Karpas-422 (cell line): Measurements from ENCODE around the gene SUCLG1. TPM values are rescaled to one million over a fixed set of nuclear protein-coding genes. Genes with fewer than 3 reads are reported as not detected.

Experiments used
- DNase-seq: peaks from one replicate; pipeline ENCODE4 v3.0.0-alpha.2; 2015
- H2AFZ ChIP-seq: fragments of 200-600 bp; sonication (generic); 2 replicates; pipeline ENCODE4 v1.6.1; 2014; ENCODE audit warnings: antibody characterized with exemption, low read length, mixed read lengths
- H3K27ac ChIP-seq: fragments of 200-600 bp; sonication (generic); 2 replicates; pipeline ENCODE4 v1.5.1; 2014; ENCODE audit warnings: mild to moderate bottlenecking, low read length, moderate library complexity
- H3K27me3 ChIP-seq: fragments of 200-600 bp; sonication (generic); 2 replicates; pipeline ENCODE4 v1.6.1; 2014; ENCODE audit warnings: low read length, mixed read lengths
- H3K36me3 ChIP-seq: fragments of 200-600 bp; sonication (generic); 2 replicates; pipeline ENCODE4 v1.6.1; 2014; ENCODE audit warnings: low read length, mixed read lengths; ENCODE audit not compliant: insufficient read depth
- H3K4me1 ChIP-seq: fragments of 200-600 bp; sonication (generic); 2 replicates; pipeline ENCODE4 v1.6.1; 2014; ENCODE audit warnings: mild to moderate bottlenecking, low read length, mixed read lengths
- H3K4me2 ChIP-seq: fragments of 200-600 bp; sonication (generic); 2 replicates; pipeline ENCODE4 v1.6.1; 2014; ENCODE audit warnings: low read length, low read depth, mild to moderate bottlenecking; ENCODE audit not compliant: poor library complexity, severe bottlenecking
- H3K4me3 ChIP-seq: fragments of 200-600 bp; sonication (generic); 2 replicates; pipeline ENCODE4 v1.5.1; 2014; ENCODE audit warnings: mild to moderate bottlenecking, antibody characterized with exemption, low read length, mixed read lengths
- H3K79me2 ChIP-seq: fragments of 200-600 bp; sonication (generic); 2 replicates; pipeline ENCODE4 v1.6.1; 2014; ENCODE audit warnings: mild to moderate bottlenecking, low read length, mixed read lengths
- H3K9ac ChIP-seq: fragments of 200-600 bp; sonication (generic); 2 replicates; pipeline ENCODE4 v1.6.0; 2014; ENCODE audit warnings: low read length
- H3K9me2 ChIP-seq: fragments of 200-600 bp; sonication (generic), shearing (Covaris generic); replicated peaks from 2 replicates; pipeline ENCODE4 v1.6.0; 2014; ENCODE audit warnings: mild to moderate bottlenecking, low read length, moderate library complexity; ENCODE audit not compliant: insufficient read depth
- H3K9me3 ChIP-seq: fragments of 300-700, 200-600 bp; sonication (generic); 2 replicates; pipeline ENCODE4 v1.6.1; 2014; ENCODE audit warnings: low read length, mixed read lengths
- H4K20me1 ChIP-seq: fragments of 200-600 bp; sonication (generic); 2 replicates; pipeline ENCODE4 v1.6.1; 2014; ENCODE audit warnings: mild to moderate bottlenecking, antibody characterized with exemption, low read length, low read depth; ENCODE audit not compliant: insufficient read depth
- total RNA-seq: library from RNA; depleted of rRNA; stranded (reverse); fragments of >200 nt; shearing (Covaris generic); gene quantifications from 2 replicates; pipeline ENCODE4 v1.2.3, GENCODE V29; 2014; ENCODE audit warnings: low replicate concordance

The SUCLG1 gene
- total RNA-seq, 1 experiment from 2014 or later: 148 TPM

- Histone ChIP-seq H4K20me1 (no peaks in the 10 kb centered on the region), H3K79me2 (no peaks in the 10 kb centered on the region), H3K9me3 (no peaks in the 10 kb centered on the region), H3K36me3 (no peaks in the 10 kb centered on the region), H3K4me3 (no peak overlapping the region), H3K9ac (no peak overlapping the region), H2AFZ (no peak overlapping the region), H3K9me2 (no peaks in the 10 kb centered on the region), H3K4me1 (peaks cover 9% of the 10 kb centered on the region), H3K27ac (no peak overlapping the region), H3K27me3 (no peaks in the 10 kb centered on the region), H3K4me2 (no peak overlapping the region)
- DNase-seq: no peak
These were observed 32.7 kb upstream of the SUCLG1 start for GRCh38 chr2:84491741-84492140.

- no peaks in the 10 kb centered on the region for H3K9me2 ChIP-seq
- H3K9ac ChIP-seq: no peak overlapping the region
- no peak overlapping the region for H2AFZ ChIP-seq
- H3K4me3 ChIP-seq: no peak overlapping the region
- H3K9me3 ChIP-seq: no peaks in the 10 kb centered on the region
- DNase-seq: no peak
- peaks cover 9% of the 10 kb centered on the region for H3K4me1 ChIP-seq
- no peaks in the 10 kb centered on the region for H4K20me1 ChIP-seq
- H3K27ac ChIP-seq: no peak overlapping the region
- no peaks in the 10 kb centered on the region for H3K79me2 ChIP-seq
- no peak overlapping the region for H3K4me2 ChIP-seq
- H3K27me3 ChIP-seq: no peaks in the 10 kb centered on the region
- H3K36me3 ChIP-seq: no peaks in the 10 kb centered on the region
These were observed 32.2 kb upstream of the SUCLG1 start for GRCh38 chr2:84491256-84491655.

- H4K20me1 ChIP-seq: no peaks in the 10 kb centered on the region
- no peaks in the 10 kb centered on the region for H3K27me3 ChIP-seq
- no peak overlapping the region for H3K4me3 ChIP-seq
- H3K9me3 ChIP-seq: no peaks in the 10 kb centered on the region
- no peak overlapping the region for H2AFZ ChIP-seq
- no peak overlapping the region for H3K4me2 ChIP-seq
- no peak for DNase-seq
- no peaks in the 10 kb centered on the region for H3K4me1 ChIP-seq
- no peak overlapping the region for H3K9ac ChIP-seq
- no peaks in the 10 kb centered on the region for H3K9me2 ChIP-seq
- no peaks in the 10 kb centered on the region for H3K79me2 ChIP-seq
- no peak overlapping the region for H3K27ac ChIP-seq
- H3K36me3 ChIP-seq: no peaks in the 10 kb centered on the region
These were observed 28.4 kb upstream of the SUCLG1 start for GRCh38 chr2:84487298-84487996.

- H3K4me1 ChIP-seq: no peaks in the 10 kb centered on the region
- no peaks in the 10 kb centered on the region for H3K36me3 ChIP-seq
- no peak overlapping the region for H3K27ac ChIP-seq
These were observed 27.5 kb upstream of the SUCLG1 start for GRCh38 chr2:84486441-84487115.

GRCh38 chr2:84483320-84483719 is 24.2 kb upstream of the SUCLG1 start:
- Histone ChIP-seq H3K4me3 (no peak overlapping the region), H4K20me1 (no peaks in the 10 kb centered on the region), H3K9me3 (no peaks in the 10 kb centered on the region), H3K27ac (no peak overlapping the region), H2AFZ (no peak overlapping the region), H3K4me2 (no peak overlapping the region), H3K9me2 (no peaks in the 10 kb centered on the region), H3K4me1 (no peaks in the 10 kb centered on the region), H3K9ac (no peak overlapping the region), H3K27me3 (no peaks in the 10 kb centered on the region), H3K36me3 (no peaks in the 10 kb centered on the region), H3K79me2 (no peaks in the 10 kb centered on the region)
- DNase-seq: no peak

More at GRCh38 chr2:84486441-84487115, 27.5 kb upstream of the SUCLG1 start:
- H3K4me3 ChIP-seq: no peak overlapping the region
- no peaks in the 10 kb centered on the region for H3K79me2 ChIP-seq
- no peak overlapping the region for H3K9ac ChIP-seq
- H3K9me3 ChIP-seq: no peaks in the 10 kb centered on the region
- H2AFZ ChIP-seq: no peak overlapping the region
- no peak overlapping the region for H3K4me2 ChIP-seq
- no peaks in the 10 kb centered on the region for H3K9me2 ChIP-seq
- DNase-seq: no peak
- H4K20me1 ChIP-seq: no peaks in the 10 kb centered on the region
- no peaks in the 10 kb centered on the region for H3K27me3 ChIP-seq

GRCh38 chr2:84482603-84483002 is 23.5 kb upstream of the SUCLG1 start:
- Histone ChIP-seq H3K79me2 (no peaks in the 10 kb centered on the region), H3K27me3 (no peaks in the 10 kb centered on the region; the same call in 1 of the 2 replicates), H3K9ac (no peak overlapping the region), H3K36me3 (no peaks in the 10 kb centered on the region), H3K4me1 (no peaks in the 10 kb centered on the region), H3K9me2 (no peaks in the 10 kb centered on the region), H3K9me3 (0 out of 2 replicates have a peak, but pooled peaks cover 2% of the 10 kb centered on the region), H4K20me1 (no peaks in the 10 kb centered on the region), H2AFZ (no peak overlapping the region), H3K27ac (no peak overlapping the region), H3K4me3 (no peak overlapping the region), H3K4me2 (no peak overlapping the region)
- DNase-seq: no peak

GRCh38 chr2:84481702-84482101 is 22.6 kb upstream of the SUCLG1 start:
- Histone ChIP-seq H3K4me3 (no peak overlapping the region), H3K36me3 (no peaks in the 10 kb centered on the region), H3K27ac (no peak overlapping the region), H3K9me3 (peaks cover 3% of the 10 kb centered on the region; the same call in 1 of the 2 replicates), H3K9me2 (no peaks in the 10 kb centered on the region), H4K20me1 (no peaks in the 10 kb centered on the region), H3K9ac (no peak overlapping the region), H3K27me3 (no peaks in the 10 kb centered on the region; the same call in 1 of the 2 replicates), H3K4me2 (no peak overlapping the region), H2AFZ (no peak overlapping the region), H3K4me1 (no peaks in the 10 kb centered on the region), H3K79me2 (no peaks in the 10 kb centered on the region)
- DNase-seq: no peak

GRCh38 chr2:84478867-84479266 is 19.8 kb upstream of the SUCLG1 start:
- H4K20me1 ChIP-seq: no peaks in the 10 kb centered on the region
- DNase-seq: no peak
- H3K79me2 ChIP-seq: no peaks in the 10 kb centered on the region
- no peaks in the 10 kb centered on the region for H3K9me2 ChIP-seq
- no peaks in the 10 kb centered on the region for H3K4me1 ChIP-seq
- H3K36me3 ChIP-seq: no peaks in the 10 kb centered on the region
- no peak overlapping the region for H3K27ac ChIP-seq
- H3K9ac ChIP-seq: no peak overlapping the region
- no peak overlapping the region for H2AFZ ChIP-seq
- no peaks in the 10 kb centered on the region; the same call in 1 of the 2 replicates for H3K27me3 ChIP-seq
- peaks cover 3% of the 10 kb centered on the region; the same call in 1 of the 2 replicates for H3K9me3 ChIP-seq
- no peak overlapping the region for H3K4me3 ChIP-seq
- no peak overlapping the region for H3K4me2 ChIP-seq
